SH-SY5Y (cell line): Measurements from ENCODE around the gene TNIP3.

Experiments used
- GATA2 ChIP-seq: IDR thresholded peaks from 2 replicates; pipeline ENCODE4 v1.6.1; 2011; ENCODE audit warnings: mild to moderate bottlenecking, low read depth, low read length
- GATA3 ChIP-seq: IDR thresholded peaks from 2 replicates; pipeline ENCODE4 v1.6.1; 2011; ENCODE audit warnings: low read depth, mild to moderate bottlenecking, low read length, moderate library complexity

Gene TNIP3

DNA sequence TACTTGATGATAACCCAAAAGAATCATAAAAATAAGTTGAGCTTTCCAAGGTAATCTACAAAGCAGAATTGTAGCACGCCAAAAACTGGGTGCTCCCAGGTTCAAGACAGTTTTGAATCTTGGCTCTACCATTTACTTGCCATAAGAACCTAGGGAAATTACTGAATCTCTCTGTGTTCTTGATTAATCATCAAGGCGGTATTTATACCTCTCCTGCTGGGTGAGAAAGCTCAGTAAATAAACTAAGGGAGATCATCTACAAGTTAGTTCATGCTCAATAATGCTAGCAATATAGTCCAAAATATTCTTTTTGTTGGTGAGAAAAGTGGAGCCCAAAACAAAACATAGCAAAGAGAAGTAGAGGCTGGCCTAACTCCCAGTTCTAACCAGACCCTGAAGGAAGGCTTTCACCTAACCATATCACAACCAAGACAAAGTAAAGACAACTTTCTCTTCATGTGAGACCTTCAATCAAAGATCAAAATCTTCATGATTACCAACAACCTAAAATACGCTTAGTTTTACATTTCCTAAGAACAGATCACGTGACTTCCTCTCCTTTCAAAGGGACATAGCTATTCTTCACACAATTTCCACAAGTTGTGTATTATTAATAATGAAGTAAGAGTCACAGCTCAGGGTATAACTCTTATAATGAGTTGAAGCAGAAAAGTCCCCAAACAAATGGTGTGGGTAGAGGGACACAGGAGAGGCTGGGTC lies 34.4 kb downstream of the TNIP3 start:
- no peak for TF ChIP-seq GATA3
- no peak for TF ChIP-seq GATA2

DNA sequence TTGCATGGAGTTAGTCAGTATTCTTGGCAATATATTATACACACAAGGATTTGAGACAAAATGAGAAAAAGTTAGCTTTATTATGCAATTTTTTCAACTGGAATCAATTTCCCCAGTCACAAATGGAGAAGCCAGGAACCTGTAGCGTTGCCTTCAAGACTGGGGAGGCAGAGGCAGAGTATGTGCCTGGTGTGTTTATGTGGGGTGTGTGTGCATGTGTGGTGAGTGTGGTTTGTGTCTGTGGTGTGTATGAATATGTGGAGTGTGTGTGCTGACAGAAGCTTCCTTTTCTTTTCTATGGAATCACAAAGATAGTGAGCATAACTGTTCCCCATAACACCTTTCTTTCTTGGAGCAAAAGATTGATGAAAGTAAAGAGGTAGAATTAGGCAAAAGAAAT lies 37.0 kb downstream of the TNIP3 start:
- TF ChIP-seq GATA2: no peak
- TF ChIP-seq GATA3: no peak

DNA sequence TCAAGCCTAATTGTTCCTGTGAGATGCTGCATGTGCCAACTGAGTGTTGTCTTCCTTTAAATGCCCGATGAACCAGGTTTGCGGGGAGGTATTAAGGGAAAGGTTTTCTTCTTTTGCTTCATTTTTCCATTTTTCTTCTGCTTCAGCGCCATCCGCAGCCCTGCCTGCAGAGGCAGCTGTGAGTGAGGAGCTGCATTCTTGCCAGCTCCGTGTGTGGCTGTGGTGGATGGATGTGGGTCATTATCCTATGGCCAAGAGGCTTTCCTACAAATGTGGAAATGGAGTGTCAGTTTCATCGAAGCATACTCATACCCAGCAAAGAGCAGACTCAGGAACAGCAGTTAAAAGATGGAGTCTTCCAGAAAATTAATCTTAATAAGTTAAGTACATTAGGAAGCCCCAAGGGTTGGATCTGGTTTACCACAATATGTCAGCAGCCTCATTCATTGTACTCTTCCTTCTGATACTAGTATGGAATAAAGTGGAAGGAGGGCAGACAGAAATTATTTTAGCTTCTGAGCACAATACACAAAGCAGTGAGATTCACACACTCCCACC lies 37.6 kb downstream of the TNIP3 start:
- TF ChIP-seq GATA3 (no peak), GATA2 (no peak)

DNA sequence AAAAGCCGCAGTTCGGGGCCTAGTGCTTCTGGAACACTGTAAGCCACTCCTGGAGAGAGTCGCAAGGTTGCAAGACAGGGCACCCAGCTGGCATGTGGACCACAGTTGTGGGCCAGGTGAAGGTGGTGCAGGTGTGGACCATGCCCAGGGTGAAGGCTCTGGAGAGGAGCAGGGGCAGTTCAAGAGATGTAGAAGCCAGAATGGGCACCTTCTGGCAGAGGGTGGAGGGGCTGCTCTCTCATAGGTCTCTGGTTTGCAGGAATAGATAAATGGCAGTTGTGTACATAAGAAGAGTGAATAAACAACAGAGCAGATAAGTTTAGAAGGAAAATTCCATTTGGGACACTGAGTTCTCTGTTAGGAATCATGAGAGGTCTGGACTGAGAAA lies 38.6 kb downstream of the TNIP3 start:
- TF ChIP-seq GATA3 (no peak), GATA2 (no peak)

DNA sequence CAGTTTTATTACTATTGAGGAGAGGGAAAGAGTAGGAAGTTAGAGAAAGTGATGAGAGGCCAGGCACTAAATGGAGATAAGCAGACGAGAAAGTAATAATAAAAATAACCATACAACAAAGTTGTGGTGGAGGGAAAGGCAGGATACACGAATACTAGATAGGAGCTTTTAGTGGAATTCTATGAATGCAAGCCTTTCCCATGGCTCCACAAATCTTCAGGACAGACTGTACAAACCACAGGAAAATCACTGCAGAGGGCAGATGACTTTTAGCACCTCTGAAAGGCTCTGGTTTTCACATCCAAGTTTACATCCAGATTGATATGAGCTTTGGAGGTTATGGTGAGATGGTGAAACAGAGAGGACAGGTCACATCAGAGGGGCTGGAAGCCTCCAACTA lies 41.5 kb downstream of the TNIP3 start:
- no peak for TF ChIP-seq GATA3
- TF ChIP-seq GATA2: no peak

DNA sequence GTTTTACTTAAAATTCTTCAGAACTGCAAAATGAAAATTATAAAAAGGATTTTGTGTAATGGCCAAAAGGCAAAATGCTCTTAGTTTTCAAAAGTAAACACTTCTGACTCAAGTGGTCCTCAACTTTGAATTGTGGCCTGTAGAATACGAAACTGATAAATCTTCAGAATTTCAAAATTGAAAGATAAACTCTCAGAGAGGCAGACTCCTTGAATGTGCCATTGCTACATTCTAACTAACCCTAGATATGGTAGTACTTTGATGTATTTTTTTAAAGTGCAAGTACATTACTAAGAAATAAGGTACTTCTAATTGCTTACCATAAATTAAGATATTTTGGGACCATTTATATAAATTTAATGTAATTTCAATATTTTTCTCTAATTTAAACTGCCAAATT lies 44.4 kb downstream of the TNIP3 start:
- TF ChIP-seq GATA3 (no peak), GATA2 (no peak)

DNA sequence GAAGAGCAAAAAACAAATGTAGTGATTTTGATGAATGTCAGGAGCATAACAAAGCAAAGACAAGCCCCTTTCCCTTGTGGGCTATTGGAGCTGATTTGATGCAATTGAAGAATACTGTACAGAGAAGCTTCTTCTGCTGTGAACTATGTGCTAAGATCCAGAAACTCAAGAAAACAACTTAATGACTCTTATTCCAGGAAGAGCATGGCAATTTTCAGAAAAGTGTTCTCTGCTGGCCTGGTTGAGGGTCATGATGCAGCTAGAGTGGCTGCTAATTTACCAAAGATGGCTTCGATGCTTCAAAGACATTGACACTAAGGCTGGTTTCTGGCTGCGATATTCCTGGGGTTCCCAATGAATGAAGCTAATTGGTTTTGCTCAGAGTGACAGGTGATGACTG lies 45.8 kb downstream of the TNIP3 start:
- TF ChIP-seq GATA3 (no peak), GATA2 (no peak)

DNA sequence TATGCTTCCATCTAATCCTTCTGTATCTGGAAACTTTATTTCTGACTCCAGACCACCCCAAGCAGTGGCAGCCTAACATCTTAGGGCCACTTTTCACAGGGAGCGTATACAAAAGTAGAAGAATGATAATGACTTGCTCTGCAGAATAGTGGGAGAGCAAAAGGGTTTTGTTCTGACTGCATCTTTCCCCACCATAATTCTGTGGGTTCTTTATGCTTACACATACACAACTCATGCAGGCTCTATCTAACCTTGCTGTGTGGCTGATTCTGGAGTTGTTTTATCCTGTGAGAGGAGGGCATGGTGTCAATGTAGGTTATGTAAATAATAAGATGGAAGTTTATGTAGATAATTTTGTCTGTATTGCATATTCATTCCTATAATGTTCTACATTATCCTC lies 49.4 kb downstream of the TNIP3 start:
- TF ChIP-seq GATA3 (no peak), GATA2 (no peak)

DNA sequence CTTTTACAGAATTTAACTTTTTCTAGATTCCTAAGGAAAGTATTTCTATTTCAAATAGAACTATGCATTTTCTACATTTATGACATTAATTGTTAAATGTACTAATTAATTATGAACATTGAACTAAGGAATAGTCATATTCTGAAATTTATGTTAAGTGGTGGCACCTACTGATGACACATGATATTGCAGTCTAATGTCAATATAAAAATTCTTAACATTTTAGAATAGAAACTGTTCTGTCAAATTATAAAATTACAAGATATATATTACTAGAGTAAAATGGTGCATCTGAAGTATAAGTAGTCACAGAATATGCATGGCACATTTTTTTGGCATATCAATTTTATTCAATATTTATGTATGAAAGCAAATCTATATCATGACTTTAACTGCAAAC lies 51.6 kb downstream of the TNIP3 start:
- TF ChIP-seq GATA2: no peak
- TF ChIP-seq GATA3: no peak

DNA sequence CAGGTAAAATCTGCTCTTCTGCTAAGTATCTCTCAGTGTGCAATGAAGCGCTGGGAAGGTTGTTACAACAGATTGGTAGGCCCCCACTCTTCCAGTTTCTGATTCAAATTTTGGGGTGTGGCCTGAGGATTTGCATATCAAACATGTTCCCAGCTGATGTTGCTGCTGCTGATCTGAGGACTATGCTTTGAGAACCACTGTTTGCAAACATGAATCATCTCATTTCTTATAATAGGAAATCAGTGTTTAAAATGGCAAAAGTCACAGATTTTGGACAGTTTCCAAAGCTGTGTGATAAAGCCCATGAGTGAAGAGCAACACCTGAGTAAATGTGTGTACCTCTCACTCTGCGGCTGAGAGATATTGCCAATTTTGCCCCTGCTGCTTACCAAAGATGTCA lies 55.6 kb downstream of the TNIP3 start:
- TF ChIP-seq GATA2 (no peak), GATA3 (no peak)

DNA sequence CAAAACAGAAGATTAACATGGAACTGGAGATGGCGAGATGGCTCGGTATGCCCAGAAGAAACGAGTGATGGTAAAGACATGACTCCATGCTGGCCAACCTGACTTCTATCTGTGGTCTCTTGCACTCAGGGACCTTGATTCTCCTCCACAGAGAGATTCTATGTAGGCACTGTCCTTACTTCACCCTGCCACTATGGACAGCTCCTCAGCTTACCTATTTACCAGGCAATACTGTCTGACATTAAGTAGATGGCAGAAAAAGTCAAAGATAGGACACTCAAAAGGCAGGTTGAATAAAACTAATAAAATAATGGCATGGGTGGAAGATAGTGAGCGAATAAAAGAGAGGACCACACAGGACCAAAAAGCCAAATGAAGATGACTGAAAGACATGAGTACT lies 56.6 kb downstream of the TNIP3 start:
- TF ChIP-seq GATA2: no peak
- TF ChIP-seq GATA3: no peak

DNA sequence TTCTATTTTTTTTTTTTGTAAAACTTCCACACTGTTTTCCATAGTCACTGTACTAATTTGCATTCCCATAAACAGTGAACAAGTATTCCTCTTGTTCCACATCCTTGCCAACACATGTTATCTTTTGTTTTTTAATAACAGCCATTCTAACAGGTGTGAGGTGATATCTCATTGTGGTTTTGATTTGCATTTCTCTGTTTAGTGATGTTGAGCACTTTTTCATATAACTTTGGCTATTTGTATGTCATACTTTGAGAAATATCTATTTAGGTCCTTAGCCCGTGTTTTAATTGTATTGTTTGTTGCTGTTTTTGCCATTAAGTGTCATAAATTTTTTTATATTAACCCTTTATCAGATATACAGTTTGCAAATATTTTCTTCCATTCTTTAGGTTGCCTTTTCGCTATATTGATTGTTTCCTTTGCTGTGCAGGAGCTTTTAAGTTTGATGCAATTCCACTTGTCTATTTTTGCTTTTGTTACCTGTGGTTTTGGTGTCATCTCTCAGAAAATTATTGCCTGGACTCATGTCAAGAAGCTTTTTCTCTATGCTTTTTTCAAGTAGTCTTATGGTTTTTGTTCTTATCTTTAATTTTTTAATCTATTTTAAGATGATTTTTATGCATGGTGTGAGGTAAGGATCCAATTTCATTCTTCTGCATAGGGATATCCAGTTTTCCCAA lies 63.9 kb downstream of the TNIP3 start:
- TF ChIP-seq GATA3 (no peak), GATA2 (no peak)

DNA sequence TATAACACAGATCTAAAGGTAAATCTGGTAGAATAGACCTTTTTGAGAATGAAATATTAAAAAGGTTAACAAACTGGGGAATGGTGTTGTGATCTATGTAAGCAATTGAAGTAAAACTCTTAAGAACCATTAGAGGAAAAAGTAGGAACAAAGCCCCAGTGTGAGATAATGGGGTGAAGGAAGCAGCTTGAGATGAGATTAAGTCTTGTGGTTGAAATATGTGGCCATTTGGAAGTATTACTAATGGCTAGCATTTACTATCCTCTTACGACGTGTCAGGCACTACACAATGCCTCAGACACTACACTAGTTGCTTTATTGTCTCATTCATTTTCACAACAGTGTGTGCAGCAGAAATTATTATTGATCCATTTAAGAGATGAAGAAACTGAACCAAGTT lies 65.9 kb downstream of the TNIP3 start:
- no peak for TF ChIP-seq GATA3
- no peak for TF ChIP-seq GATA2

DNA sequence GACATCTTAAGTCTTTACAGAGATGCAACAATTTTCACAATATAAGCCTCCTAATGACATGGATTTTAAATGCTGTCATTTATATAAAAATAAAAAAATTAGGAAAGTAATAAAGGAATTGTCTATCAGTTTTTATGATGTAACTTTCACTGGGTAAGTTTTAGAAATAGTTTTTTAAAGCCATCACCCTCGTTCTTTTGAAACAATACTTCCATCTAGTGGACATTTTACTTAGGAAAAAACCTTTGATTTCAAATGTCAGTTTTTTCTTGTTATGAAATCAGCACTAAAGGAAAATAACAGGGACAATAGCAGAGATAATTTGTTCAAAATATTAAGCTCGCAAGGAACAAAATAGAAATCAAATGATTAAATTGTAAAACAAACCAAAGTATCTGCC lies 67.5 kb downstream of the TNIP3 start:
- TF ChIP-seq GATA2 (no peak), GATA3 (no peak)

DNA sequence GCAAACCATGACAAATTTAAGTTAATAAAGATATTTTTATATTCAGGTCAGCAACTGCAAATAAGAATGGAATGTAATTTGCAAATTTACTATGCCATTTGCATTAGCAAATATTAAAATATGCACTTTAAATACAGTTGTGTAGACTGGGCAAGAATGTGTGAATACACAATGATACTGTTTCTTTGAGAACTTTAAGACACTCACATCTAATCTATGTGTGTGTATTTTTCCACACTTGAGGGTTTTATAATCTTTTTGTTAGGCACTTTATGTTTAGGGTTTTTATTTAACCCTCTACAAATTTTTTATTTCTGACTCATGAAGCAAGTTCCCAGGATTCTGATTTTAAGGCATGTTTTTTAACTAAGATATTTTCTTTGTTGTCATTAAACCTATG lies 67.9 kb downstream of the TNIP3 start:
- no peak for TF ChIP-seq GATA2
- TF ChIP-seq GATA3: no peak
